DMS53 (cell line): ENCODE results near the gene FAM81B.
"Not testable (repeated sequence)": the region's sequence is repeated elsewhere in the genome, so short reads cannot be mapped to it uniquely, and the experiment has no call there.

Experiments used
- DNase-seq: peaks from one replicate; lab custom pipeline; 2025; lab: John Stamatoyannopoulos, UW

Gene FAM81B

DNA sequence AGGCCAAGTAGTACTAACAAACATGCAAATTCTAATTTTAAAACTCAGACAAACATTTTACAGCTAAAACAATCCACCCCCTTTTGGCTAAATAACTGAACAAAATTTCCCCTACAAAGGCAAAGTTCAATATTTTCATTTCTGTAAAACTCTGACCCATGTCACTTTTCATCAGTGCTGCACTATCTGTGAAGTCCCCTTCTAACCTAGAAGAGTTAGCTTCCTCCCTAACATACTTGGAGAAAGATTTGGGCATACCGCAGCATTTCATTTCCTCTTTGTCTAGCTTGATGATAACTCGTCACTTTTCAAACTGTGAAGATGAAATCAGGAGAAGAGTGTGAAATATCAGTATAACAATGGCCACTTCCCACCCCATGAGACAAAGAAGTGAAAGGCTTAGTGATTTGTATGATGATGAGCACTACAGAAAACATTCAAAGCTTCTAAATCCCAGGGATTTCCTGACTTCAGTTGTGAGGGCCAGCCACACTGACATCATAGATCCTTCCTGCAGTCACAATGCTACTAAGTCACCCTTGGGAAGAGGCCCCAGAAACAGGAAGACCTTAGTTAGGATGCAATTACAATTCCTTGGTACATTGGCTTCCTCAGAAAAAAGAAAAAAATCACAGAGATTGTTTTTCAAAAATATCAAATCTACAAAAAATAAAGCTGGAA lies at the start of gene FAM81B:
FAM81B (plus strand) TSS at position 555 of the 681 bp plus-strand sequence; CDS start at position 579, 24 bp downstream.
- peak; percentile 31 for DNase-seq

DNA sequence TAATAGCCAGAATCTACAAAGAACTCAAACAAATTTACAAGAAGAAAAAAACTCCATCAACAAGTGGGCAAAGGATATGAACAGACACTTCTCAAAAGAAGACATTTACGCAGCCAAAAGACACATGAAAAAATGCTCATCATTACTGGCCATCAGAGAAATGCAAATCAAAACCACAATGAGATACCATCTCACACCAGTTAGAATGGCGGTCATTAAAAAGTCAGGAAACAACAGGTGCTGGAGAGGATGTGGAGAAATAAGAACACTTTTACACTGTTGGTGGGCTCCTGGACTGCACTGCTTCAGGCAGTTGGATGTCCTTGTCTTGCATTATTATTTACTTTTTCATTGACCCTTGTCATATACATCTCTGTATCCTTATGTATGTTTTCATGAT lies 49.7 kb upstream of the FAM81B start:
- not testable (repeated sequence) for DNase-seq

- DNase-seq, result no peak
Measured at GRCh38 chr5:95347506-95348120, 43.6 kb upstream of the FAM81B start.

DNA sequence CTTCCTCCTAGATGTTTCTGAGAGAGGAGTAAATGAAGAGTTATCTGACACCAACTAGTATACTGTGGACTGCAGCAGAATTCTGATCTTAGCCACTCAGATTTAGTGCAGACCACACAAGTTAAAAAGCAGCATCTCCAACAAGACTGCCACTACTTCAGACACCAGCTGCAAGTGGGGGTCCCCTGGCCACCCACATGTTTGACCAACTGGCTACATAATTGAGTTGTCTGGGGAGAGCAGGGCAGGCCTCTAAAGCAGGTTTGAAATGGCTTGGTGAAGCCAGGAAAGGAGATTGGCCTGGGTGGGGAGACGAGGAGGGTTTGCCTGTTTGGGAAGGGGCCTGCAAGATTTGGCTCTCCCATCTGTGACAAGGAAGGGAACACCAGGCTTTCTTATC lies 40.5 kb upstream of the FAM81B start:
- DNase-seq, result no peak

- no peak for DNase-seq
Measured at GRCh38 chr5:95352691-95353090, 38.5 kb upstream of the FAM81B start.

DNA sequence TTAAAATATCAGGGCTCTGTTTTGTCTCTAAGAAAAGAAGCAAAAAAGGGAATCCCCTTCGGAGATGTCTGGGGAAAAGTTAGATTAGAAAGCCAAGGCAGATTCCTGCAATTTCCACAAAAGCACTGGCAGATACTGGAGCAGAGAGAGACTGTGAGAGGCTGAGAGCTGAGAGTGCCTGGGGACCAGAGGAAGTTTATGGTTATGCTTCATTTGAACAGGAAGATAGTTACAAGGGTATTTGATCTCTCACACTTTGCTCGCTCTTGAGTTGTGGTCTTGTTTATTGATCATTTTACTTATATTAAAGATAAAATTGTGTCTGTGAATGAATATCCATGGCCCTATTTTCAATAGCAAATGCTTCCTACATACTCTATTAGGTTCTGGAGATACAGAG lies 32.8 kb upstream of the FAM81B start:
- DNase-seq, result no peak

DNA sequence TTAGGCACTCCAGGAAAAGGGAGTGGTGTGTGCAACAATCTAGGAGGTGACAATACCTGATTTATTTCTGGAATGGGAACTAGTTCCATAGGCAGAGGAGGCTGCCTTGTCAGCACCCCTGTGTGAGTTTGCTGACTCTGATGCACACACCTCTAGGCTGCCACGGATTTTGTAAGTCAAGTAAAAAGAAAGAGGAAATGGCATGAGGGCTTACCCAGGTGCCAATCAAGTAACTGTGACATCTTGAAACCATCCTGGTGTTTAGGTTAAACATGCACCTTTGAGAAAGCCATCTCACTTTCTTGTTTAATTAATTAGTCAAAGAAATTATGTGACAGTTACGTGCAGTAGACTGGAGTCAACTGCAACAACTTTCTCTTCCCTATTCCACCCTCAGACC lies 32.3 kb upstream of the FAM81B start:
- no peak for DNase-seq

- not testable (repeated sequence) for DNase-seq
Measured at GRCh38 chr5:95360667-95361066, 30.5 kb upstream of the FAM81B start.

- no peak for DNase-seq
Measured at GRCh38 chr5:95365302-95366095, 25.7 kb upstream of the FAM81B start.

DNA sequence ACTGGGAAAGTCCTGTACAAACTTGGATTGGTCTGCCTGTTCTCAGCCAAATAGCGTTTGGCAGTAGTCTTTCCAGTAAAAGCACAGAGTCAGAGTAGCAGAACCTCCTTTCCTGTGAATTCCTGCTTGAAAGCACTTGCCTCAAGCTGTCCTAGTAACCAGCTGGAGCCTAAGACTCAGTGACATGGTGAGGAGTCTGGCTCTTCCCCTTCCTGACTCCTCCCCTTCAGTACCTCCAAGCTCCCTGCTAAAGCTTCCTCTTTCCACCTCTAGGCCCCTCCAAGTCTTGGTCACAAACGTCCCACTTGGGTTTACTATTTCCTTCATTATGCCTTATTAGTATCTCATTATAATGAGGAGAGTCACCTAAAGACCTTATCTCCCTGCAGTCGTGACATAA lies 21.4 kb upstream of the FAM81B start:
- no peak for DNase-seq

DNA sequence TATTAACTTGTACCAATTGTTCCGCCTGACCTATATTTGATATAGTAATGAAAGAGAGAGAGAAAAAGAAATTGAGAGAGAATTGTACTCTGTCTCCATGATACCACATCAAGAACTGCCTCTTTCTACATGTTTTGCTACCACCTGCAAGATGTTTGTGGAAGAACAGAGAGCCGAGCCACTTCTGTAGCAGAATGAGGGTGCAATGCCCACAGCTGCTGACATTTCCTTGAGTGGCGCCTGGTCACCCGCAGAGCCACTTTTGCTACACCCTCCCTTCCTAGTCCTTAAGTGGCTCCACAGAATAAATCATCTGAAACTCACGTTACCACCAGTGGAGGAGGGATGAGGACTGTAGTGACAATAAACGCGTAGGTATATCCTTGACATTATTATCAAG lies 17.1 kb upstream of the FAM81B start:
- peak; percentile 56 for DNase-seq

GRCh38 chr5:95375591-95375990 lies 15.6 kb upstream of the FAM81B start:
- DNase-seq, result no peak

GRCh38 chr5:95379133-95379532 lies 12.0 kb upstream of the FAM81B start:
- no peak for DNase-seq

GRCh38 chr5:95380103-95380628 lies 11.0 kb upstream of the FAM81B start:
- DNase-seq, result no peak

GRCh38 chr5:95382801-95383200 lies 8.4 kb upstream of the FAM81B start:
- peak; percentile 95 for DNase-seq

- peak; percentile 46 for DNase-seq
Measured at GRCh38 chr5:95384485-95385213, 6.5 kb upstream of the FAM81B start.

DNA sequence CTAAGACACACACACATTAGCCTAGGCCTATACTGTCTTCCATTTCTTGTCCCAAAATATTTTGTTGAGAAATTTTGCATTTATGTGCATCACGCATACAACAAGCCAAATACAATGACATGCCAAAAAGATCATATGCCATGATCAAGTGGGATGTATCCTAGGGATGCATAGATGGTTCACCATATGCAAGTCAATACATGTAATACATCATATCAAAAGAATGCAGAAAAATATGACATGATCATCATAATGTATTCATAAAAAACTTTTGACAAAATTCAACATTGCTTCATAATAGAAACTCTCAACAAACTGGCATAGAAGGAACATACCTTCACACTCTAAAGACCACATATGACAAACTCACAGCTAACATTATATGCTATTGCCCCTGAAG lies 5.8 kb upstream of the FAM81B start:
- DNase-seq, result no peak

DNA sequence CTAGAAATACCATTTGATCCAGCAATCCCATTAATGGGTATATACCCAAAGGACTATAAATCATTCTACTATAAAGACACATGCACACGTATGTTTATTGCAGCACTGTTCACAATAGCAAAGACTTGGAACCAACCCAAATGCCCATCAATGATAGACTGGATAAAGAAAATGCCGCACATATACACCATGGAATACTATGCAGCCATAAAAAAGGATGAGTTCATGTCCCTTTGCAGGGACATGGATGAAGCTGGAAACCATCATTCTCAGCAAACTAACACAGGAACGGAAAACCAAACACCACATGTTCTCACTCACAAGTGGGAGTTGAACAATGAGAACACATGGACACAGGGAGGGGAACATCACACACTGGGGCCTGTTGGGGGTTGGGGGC lies 799 bp downstream of the FAM81B start:
- not testable (repeated sequence) for DNase-seq

GRCh38 chr5:95392593-95393182 lies 1.5 kb downstream of the FAM81B start:
- peak; percentile 94 for DNase-seq

GRCh38 chr5:95393279-95393678 lies 2.1 kb downstream of the FAM81B start:
- peak; percentile 43 for DNase-seq

DNA sequence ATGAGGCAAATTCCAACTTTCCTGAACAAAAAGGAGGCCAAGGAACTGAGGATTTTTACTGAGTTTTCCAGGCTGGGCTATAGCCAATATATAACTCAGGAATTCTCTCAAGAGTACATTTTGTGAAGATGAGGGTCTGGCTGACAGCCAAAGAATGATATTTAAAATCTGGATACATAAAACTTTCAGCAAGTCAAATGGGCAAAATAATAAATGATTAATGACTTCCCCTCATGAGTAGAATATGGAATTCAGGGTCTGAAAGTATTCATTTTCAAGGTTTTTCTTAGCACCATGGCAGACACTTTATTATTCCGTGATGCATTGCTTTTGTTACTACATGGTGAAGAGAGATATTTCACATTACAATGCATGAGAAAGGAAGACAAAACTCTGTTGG lies 7.8 kb downstream of the FAM81B start:
- no peak for DNase-seq

DNA sequence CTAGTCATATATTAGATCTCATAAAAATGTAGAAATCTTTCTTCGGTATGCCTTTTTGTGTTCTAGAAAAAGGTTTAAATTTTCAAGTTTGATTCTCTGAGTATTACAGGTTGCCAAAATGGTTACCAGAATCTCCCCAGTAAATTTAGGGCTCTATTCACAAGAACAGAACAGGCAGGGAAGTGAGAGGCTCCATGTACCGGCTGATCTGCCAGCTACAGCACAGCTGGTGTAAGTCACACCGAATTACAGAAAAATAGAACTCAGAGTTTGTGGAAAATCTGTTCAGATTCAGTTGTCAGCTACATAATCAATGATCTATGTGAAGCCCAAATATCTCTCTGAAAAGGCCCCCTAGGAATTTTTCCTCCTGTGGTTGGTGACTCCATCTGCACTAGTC lies 10.5 kb downstream of the FAM81B start:
- DNase-seq, result no peak
